HL-60 (cell line): Measurements from ENCODE around the gene CDK17.

ENCODE experiments used
- DNase-seq, 2 experiments: peaks; one replicate each; pipeline ENCODE4 v3.0.0-alpha.2; 2010 to 2020; ENCODE audit warnings: low read depth in 1 of 2, low spot score in 1 of 2
- H3K27ac ChIP-seq: fragments of 250-450 bp; sonication (Bioruptor Pico); replicated peaks from 2 replicates; pipeline ENCODE4 v1.5.1; 2020; ENCODE audit warnings: mild to moderate bottlenecking, moderate library complexity
- H3K27me3 ChIP-seq: fragments of 250-450 bp; sonication (Bioruptor Pico); 2 replicates; pipeline ENCODE4 v1.5.1; 2021; ENCODE audit warnings: mild to moderate bottlenecking, moderate library complexity; ENCODE audit not compliant: insufficient read depth, poor library complexity, severe bottlenecking
- H3K4me3 ChIP-seq: replicated peaks from 2 replicates; pipeline ENCODE4 v1.5.1; 2011; ENCODE audit warnings: mild to moderate bottlenecking, control low read depth, low read length; ENCODE audit not compliant: insufficient read depth
- CTCF ChIP-seq: IDR thresholded peaks from one replicate; pipeline ENCODE4 v1.5.1; 2011; ENCODE audit warnings: low read length, control low read depth, inconsistent platforms; ENCODE audit not compliant: insufficient read depth
- GABPA ChIP-seq: IDR thresholded peaks from 2 replicates; pipeline ENCODE4 v1.6.1; 2012; ENCODE audit warnings: low read depth
- POLR2AphosphoS5 ChIP-seq: IDR thresholded peaks from 2 replicates; pipeline ENCODE4 v1.6.1; 2012; ENCODE audit warnings: low read depth
- REST ChIP-seq: IDR thresholded peaks from 2 replicates; pipeline ENCODE4 v1.6.1; 2012; ENCODE audit warnings: low read depth; ENCODE audit not compliant: insufficient replicate concordance
- SPI1 ChIP-seq: IDR thresholded peaks from 2 replicates; pipeline ENCODE4 v1.6.1; 2012; ENCODE audit warnings: low read depth, mild to moderate bottlenecking, borderline replicate concordance

CDK17 gene

GRCh38 chr12:96256672-96257361 is 143.4 kb downstream of the CDK17 start:
- Histone ChIP-seq H3K27ac (no peak overlapping the region), H3K27me3 (no peaks in the 10 kb centered on the region), H3K4me3 (no peak overlapping the region)
- DNase-seq = no peak
- TF ChIP-seq CTCF = no peak
- TF ChIP-seq SPI1 = no peak
- no peak for TF ChIP-seq REST
- no peak for TF ChIP-seq GABPA
- no peak for TF ChIP-seq POLR2AphosphoS5

DNA sequence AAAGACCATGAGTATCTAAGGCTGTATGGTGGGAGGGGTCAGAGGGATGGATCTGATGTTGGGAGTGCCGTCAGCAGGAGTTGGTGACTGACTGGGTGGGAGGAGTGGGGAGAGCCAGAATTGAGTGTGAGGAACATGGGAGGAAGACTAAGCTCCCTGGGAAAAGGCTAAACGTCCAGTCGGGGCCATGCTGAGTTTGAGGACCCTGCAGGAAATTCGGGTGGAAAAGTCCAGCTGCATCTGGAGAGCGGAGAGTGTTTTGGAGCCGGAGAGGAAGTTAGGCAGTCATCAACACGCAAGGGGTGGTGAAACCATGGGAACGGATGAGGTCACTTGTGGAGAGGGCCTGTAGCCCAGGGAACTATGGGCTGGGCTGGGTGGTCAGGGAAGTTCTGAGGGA is 145.2 kb downstream of the CDK17 start:
- no peaks in the 10 kb centered on the region for H3K27me3 ChIP-seq
- H3K27ac ChIP-seq = no peak overlapping the region
- no peak for TF ChIP-seq POLR2AphosphoS5
- TF ChIP-seq SPI1 = no peak
- no peak for TF ChIP-seq REST
- TF ChIP-seq GABPA = no peak
- TF ChIP-seq CTCF = no peak
- no peak for DNase-seq
- H3K4me3 ChIP-seq = no peak overlapping the region

GRCh38 chr12:96250119-96250685 is 150.0 kb downstream of the CDK17 start:
- no peak for DNase-seq
- H3K27me3 ChIP-seq = no peaks in the 10 kb centered on the region
- H3K4me3 ChIP-seq = no peak overlapping the region
- TF ChIP-seq CTCF (no peak), REST (no peak), SPI1 (no peak), GABPA (no peak)
- H3K27ac ChIP-seq = no peak overlapping the region
